Measurements from ENCODE around the gene CDC40.
A peak's percentile ranks its signal among the peaks of the same experiment; 100 is the strongest.
"Not testable (repeated sequence)": the region's sequence is repeated elsewhere in the genome, so short reads cannot be mapped to it uniquely, and the experiment has no call there.

CDC40 gene

DNA sequence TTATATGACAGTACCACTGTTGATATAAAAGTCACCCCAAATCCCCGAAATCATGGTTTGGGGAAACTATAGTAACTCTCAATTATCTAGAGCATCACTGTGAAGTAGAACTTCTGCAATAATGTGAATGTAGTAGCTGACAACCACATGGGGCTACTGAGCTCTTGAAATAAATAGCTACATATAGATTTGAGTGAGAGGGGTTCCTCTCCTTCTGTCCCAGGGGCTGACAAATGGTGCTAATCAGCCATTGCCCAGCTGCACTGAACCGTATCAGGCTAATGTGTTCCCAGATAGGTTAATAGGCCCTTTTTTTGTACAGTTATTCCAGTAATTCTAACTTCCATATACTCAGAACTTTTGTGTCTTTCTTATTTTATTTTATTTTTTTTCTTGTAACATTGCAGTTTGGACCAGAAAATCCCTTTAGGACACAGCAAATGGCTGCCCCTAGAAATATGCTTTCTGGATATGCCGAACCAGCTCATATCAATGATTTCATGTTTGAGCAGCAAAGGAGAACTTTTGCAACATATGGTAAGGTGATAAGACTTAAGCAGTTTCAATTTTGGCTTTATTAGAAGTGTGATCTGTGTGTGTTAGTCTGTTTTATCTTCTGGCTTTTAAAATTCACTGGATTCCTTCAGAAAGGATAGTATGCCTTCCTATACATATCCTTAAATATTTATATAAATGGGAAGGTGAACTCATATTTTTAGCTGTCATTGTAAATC, 21.1 kb downstream of the CDC40 start:
- DNase-seq = no peak

DNA sequence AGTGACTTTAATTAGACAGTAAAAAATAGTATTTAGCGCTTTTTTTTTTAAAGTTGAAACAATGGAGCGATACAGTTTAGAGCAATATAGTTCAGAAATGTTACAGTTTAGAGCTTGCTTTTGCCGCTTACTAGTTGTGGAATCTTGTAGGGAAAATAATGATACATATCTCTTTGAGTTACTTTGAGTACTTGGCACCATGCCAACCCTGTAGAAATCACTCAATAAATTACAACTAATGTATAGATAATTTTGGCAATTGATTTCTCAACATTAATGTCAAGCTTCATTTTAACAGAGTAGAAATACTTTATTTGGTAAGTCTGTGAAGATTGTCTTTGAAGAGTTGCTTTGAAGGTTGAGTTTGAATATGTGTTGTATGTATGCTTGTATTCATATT, 27.4 kb downstream of the CDC40 start:
- no peak for DNase-seq

DNA sequence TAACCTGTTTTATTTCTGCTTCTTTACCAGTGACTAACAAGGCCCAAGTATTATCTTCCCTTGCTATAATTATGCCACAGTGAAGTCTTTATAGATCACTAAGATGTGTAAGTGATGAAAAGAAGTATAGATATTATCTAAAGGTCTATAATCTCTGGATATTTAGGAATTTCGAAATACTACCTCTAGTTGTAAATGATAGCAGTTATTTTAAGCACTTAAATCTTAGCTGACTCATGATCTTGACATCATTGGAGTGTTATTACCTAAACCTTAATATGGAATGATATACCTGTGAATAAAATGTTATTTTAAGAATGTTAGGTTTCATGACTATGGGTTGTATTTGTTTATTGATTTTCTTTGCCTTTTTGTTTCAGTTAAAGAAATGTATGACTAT, 31.5 kb downstream of the CDC40 start:
- no peak for DNase-seq

DNA sequence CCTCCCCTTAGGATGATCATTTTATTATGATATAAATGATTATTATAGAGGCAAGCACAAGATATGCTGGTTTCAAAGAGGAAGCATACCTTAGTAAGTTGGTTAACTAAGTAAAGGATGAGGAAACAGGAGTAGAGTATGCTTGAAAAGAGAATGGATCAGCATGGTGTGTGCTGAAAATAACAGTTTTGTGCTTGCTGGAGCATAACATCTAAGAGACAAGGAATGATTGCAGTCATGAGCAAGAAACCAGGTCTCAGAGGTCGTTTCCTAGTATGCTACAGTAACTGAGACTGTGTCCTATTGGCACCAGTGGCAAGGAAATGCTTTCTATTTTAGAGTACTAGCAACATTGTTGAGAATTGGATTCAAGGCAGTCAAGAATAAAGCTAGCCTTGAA, 34.1 kb downstream of the CDC40 start:
- no peak for DNase-seq

DNA sequence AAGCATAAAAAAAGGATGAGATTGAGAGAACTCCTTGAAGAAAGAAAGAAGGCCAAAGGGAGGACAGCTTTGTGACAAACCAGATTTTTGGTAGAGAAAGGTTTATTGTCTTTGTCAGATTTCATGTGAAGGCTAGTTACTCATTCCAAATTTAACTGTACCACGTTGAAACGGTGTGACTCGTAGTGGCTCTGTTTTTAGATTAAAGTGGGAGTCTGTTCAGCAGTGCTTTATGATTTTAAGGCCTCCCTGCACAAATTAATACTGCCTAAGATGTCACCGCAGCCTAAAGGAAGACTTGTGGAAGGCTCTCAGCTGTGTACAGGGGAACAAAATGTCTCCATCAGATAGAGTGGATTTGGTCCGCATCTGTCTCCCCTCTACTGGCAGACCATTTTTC, 35.9 kb downstream of the CDC40 start:
- DNase-seq = no peak

- peak; percentile 2 for DNase-seq
These were observed 37.0 kb downstream of the CDC40 start for GRCh38 chr6:110217266-110217665.

GRCh38 chr6:110221738-110222137, 41.5 kb downstream of the CDC40 start:
- DNase-seq = no peak

GRCh38 chr6:110226261-110226660, 46.0 kb downstream of the CDC40 start:
- DNase-seq = no peak

DNA sequence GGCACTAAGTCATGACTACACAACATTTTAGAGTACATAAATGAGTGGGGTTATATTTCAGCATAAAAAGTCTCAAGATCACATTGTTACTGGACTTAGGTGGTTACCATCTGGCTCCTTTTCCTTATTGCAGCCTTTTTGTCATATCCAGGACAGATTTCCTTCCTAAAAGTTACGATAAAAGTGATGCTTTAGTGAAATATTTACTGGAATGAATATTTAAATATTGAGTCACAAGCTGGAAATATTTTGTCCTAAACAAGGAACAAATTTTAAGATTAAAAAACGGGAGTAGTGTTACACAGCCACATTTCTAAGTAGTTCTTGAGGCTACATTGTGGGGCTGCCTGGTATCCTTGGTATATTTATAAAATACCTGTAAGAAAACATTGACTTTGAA, 52.2 kb downstream of the CDC40 start:
- DNase-seq = peak; percentile 32

- DNase-seq = no peak
These were observed 53.6 kb downstream of the CDC40 start for GRCh38 chr6:110233770-110234374.

- DNase-seq = not testable (repeated sequence)
These were observed 55.8 kb downstream of the CDC40 start for GRCh38 chr6:110236007-110236406.

- DNase-seq = no peak
These were observed 59.5 kb downstream of the CDC40 start for GRCh38 chr6:110239526-110240274.

DNA sequence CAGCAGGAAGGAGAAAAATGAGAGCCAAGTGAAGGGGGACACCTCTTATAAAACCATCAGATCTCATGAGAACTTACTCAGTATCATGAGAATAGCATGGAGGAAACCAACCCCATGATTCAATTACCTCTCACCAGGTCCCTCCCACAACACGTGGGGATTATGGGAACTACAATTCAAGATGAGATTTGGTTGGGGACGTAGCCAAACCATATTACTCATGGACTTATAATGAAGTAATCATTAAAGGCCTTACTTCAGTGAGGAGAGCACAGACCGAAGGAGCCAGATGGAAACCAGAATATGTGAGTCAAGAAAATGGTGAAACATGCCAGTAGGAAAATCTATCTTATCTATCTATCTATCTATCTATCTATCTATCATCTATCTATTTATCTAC, 64.4 kb downstream of the CDC40 start:
- DNase-seq = not testable (repeated sequence)

GRCh38 chr6:110246378-110246777, 66.2 kb downstream of the CDC40 start:
- DNase-seq = no peak

GRCh38 chr6:110246900-110247546, 66.8 kb downstream of the CDC40 start:
- no peak for DNase-seq

GRCh38 chr6:110250058-110250457, 69.8 kb downstream of the CDC40 start:
- DNase-seq = no peak

DNA sequence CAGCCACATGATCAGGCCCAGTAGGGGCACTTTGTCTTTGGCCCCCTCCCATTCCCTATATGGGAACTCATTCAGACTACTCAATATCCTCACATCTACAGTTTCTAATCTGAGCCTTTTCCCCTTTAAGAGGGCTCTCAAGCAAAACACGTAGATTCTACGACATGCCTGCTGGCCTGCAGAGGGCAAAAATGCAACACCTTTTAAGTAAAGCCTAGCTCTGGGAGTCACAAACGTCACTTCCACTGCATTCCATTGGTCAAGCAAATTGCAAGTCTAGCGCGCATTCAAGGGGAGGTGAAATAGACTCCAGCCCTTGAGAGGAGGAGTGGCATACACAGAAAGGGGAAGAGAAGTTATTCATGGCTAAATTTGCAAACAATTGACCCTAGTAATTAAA, 70.6 kb downstream of the CDC40 start:
- DNase-seq = no peak

DNA sequence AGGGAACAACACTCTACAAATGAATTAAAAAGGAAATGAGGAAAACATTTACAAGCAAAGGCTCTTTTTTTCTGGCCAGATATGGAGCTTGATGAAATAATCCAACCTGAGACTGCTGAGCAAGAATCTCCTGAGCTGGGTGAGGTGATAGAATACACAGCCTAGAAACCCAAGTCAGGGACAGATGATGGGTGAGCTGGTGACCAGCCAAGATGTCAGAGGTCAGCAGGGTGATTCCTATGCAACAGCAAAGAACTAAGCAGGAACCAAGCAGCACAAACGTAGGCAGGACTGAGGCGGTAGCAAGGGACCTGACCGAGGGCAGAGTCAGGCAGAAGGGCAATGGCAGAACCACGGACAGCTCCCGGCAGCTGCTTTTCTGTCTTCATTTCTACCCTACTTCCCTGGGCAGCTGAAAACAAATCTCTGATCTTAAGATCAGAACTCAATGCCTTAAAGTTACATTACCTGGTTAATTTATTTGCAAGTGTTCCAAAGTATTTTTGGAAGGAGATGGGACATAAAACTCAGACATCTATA, 75.1 kb downstream of the CDC40 start:
- peak; percentile 31 for DNase-seq

GRCh38 chr6:110256366-110256765, 76.1 kb downstream of the CDC40 start:
- DNase-seq = no peak

DNA sequence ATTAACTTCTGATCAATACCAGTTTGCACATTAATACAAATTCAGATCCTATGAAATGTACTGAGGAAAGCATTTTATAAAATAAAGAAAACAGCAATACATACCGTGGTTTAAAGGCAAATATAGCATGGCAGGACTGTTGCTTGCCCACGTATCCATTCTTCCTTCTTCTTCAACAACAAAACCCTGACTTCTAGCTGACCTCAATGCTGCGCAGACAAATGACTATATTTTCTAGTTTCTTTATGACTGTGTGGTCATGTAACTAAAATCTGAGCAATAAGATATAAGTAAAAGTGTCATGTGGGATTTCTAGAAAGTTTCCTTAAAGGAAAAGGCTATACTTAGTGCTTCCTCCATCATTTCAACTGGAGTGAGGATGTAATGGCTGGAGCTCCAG, 85.0 kb downstream of the CDC40 start:
- no peak for DNase-seq

- DNase-seq = no peak
These were observed 86.8 kb downstream of the CDC40 start for GRCh38 chr6:110266996-110267395.

DNA sequence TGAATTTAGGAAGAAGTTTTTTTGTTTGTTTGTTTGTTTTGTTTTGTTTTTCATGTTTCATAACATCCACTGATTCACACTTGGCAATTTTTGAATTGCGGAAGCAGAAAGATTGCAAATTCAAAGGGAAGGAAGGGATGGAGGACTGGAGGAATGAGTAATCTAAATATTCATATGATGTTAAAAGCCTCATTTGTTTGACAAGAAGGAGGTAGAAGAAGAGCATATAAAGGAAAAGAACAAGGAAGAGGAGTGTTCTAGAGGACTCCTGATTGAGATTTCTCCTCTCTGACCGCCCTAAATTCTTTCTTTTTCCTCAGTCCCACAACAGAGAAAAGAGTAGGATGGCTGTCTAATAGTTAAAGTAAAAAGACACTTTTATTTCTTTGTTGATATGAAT, 89.4 kb downstream of the CDC40 start:
- no peak for DNase-seq

GRCh38 chr6:110270165-110270564, 89.9 kb downstream of the CDC40 start:
- DNase-seq = peak; percentile 38

All from fibroblast of skin of back (primary cell).